Spleen (tissue), 7 donors: Measurements from ENCODE around the gene ATP13A1.

ENCODE experiments used
- CTCF ChIP-seq, 11 experiments: fragments of 200-600 bp in 7 of 11; fragments of 450-650 bp in 4 of 11; sonication (generic) in 4 of 11; IDR thresholded peaks in 8 of 11; conservative IDR thresholded peaks in 3 of 11; 1 replicate in 7 of 11; 2 replicates in 4 of 11; pipeline versions ENCODE4 v1.4.0 to v1.8.0; 2016 to 2021; ENCODE audit warnings: antibody characterized with exemption in 11 of 11, inconsistent platforms in 4 of 11, mild to moderate bottlenecking in 1 of 11
- POLR2A ChIP-seq, 3 donors: fragments of 450-650 bp; IDR thresholded peaks; one replicate each; pipeline ENCODE4 v1.5.1; 2017; ENCODE audit warnings: antibody characterized with exemption in 3 of 3, mild to moderate bottlenecking in 1 of 3
- donor health status: DM: no; HTN: no; CAD: no; lungs with moderate emphysema.
- donor health status: DM: no; HTN: no; CAD: no.
- donor health status: DM: no; HTN: no; CAD: no.

DNA sequence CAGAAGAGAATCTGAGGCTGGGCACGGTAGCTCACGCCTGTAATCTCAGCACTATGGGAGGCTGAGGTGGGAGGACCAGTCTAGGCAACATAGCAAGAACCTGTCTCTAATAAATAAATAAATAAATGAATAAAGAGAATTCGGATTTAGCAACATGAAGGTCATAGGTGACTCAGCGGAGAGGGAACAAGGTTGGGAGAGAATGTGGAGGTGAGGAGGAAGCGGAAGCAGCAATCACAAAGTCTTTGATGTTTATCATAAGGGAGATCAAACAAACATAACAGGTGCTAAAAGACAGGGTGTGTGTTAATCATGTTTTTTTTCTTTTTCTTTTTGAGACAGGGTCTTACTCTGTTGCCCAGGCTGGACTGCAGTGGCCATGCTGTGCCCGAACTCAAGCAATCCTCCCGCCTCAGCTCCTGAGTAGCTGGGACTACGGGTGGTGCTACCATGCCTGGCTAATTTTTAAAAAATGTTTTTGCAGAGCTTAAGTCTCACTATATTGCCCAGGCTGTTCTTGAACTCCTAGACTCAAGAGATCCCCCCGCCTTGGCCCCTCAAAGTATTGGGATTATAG is 61.3 kb downstream of the ATP13A1 start:
- TF ChIP-seq CTCF (IDR thresholded peaks at IDR 0.05 in 8 of 11, conservative IDR thresholded peaks at IDR 0.05 in 3 of 11) (no peak), POLR2A (IDR thresholded peaks at IDR 0.05) (no peak)
